HEK293 (cell line): ENCODE data around the gene TTLL4.

Experiments used
- KLF1 ChIP-seq: fragments of 450-650 bp; formaldehyde crosslinking; IDR thresholded peaks from 2 replicates; pipeline ENCODE4 v1.5.1; 2016; ENCODE audit warnings: missing biosample characterization, missing genetic modification characterization
- KLF10 ChIP-seq: fragments of 450-650 bp; IDR thresholded peaks from 2 replicates; pipeline ENCODE4 v1.5.1; 2018; ENCODE audit warnings: missing biosample characterization, mild to moderate bottlenecking, missing genetic modification characterization
- KLF9 ChIP-seq: fragments of 450-650 bp; formaldehyde crosslinking; IDR thresholded peaks from 2 replicates; pipeline ENCODE4 v1.5.1; 2016; ENCODE audit warnings: missing biosample characterization, missing genetic modification characterization, low read depth
- MEIS1 ChIP-seq: sonication (generic); formaldehyde crosslinking; IDR thresholded peaks from 2 replicates; pipeline ENCODE4 v1.8.1; 2022; ENCODE audit warnings: missing genetic modification reagents, mild to moderate bottlenecking, borderline replicate concordance
- MZF1 ChIP-seq: fragments of 450-650 bp; formaldehyde crosslinking; IDR thresholded peaks from 2 replicates; pipeline ENCODE4 v1.5.1; 2017; ENCODE audit warnings: missing biosample characterization, missing genetic modification characterization, borderline replicate concordance
- PRDM1 ChIP-seq: fragments of 450-650 bp; formaldehyde crosslinking; IDR thresholded peaks from 2 replicates; pipeline ENCODE4; 2016; ENCODE audit warnings: missing biosample characterization, missing genetic modification characterization
- SETDB1 ChIP-seq: IDR thresholded peaks from one replicate; pipeline ENCODE4 v1.6.1; 2017; ENCODE audit warnings: mild to moderate bottlenecking, low read length, moderate library complexity, mixed read lengths; ENCODE audit not compliant: insufficient read length
- ZNF146 ChIP-seq: fragments of 450-650 bp; formaldehyde crosslinking; IDR thresholded peaks from 2 replicates; pipeline ENCODE4 v1.5.1; 2016; ENCODE audit warnings: missing biosample characterization, missing genetic modification characterization
- ZNF174 ChIP-seq: fragments of 450-650 bp; formaldehyde crosslinking; IDR thresholded peaks from 2 replicates; pipeline ENCODE4 v1.5.0; 2017; ENCODE audit warnings: missing biosample characterization, mild to moderate bottlenecking, missing genetic modification characterization
- ZNF37A ChIP-seq: fragments of 450-650 bp; IDR thresholded peaks from 2 replicates; pipeline ENCODE4 v1.5.1; 2018; ENCODE audit warnings: missing biosample characterization, missing genetic modification characterization
- TF ChIP-seq, protein P1 (sequence below): fragments of 450-650 bp; formaldehyde crosslinking; conservative IDR thresholded peaks from 2 replicates; pipeline ENCODE4 v1.5.1; 2016; ENCODE audit warnings: low read depth, missing biosample characterization, missing genetic modification characterization
- TF ChIP-seq, protein P2 (sequence below): fragments of 450-650 bp; formaldehyde crosslinking; IDR thresholded peaks from 2 replicates; pipeline ENCODE4 v1.5.1; 2016; ENCODE audit warnings: missing biosample characterization, missing genetic modification characterization
- TF ChIP-seq, protein P3 (sequence below): fragments of 450-650 bp; formaldehyde crosslinking; IDR thresholded peaks from 2 replicates; pipeline ENCODE4 v1.5.1; 2016; ENCODE audit warnings: missing biosample characterization, missing genetic modification characterization
- TF ChIP-seq, protein P4 (sequence below): fragments of 450-650 bp; formaldehyde crosslinking; IDR thresholded peaks from 2 replicates; pipeline ENCODE4 v1.5.1; 2016; ENCODE audit warnings: missing biosample characterization, missing genetic modification characterization
- TF ChIP-seq, protein P5 (sequence below): fragments of 450-650 bp; formaldehyde crosslinking; IDR thresholded peaks from 2 replicates; pipeline ENCODE4 v1.5.1; 2016; ENCODE audit warnings: missing biosample characterization, missing genetic modification characterization
- TF ChIP-seq, protein P6 (sequence below): sonication (generic); formaldehyde crosslinking; IDR thresholded peaks from 2 replicates; pipeline ENCODE4 v1.8.1; 2022; ENCODE audit warnings: mild to moderate bottlenecking, moderate library complexity, missing genetic modification reagents

Gene TTLL4

DNA sequence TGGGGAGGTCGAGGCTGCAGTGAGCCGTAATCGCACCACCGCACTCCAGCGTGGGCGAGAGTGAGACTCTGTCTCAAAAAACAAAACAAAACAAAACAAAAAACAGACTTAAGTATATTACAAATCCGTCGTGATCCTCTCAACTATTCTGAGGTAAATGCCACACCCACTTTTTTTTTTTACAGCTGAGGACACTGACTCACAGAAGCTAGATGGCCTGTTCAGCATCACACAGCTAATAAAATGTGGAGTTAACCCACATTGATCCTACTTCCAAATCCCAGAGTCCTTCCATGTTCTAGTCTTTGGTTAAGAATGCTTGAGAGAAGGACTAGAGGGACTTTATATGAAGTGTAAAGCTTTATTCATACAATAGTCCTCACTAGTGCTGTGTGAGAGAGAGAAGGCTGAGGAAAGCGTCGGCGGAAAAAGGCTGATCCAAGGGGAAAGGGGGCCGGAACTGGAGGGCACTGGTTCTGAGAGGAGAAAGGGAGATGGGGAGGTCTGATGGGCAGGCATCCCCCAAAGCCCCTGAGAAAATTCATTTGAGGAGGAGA, 39.5 kb upstream of the TTLL4 start (continued):
- TF ChIP-seq, protein P1, sequence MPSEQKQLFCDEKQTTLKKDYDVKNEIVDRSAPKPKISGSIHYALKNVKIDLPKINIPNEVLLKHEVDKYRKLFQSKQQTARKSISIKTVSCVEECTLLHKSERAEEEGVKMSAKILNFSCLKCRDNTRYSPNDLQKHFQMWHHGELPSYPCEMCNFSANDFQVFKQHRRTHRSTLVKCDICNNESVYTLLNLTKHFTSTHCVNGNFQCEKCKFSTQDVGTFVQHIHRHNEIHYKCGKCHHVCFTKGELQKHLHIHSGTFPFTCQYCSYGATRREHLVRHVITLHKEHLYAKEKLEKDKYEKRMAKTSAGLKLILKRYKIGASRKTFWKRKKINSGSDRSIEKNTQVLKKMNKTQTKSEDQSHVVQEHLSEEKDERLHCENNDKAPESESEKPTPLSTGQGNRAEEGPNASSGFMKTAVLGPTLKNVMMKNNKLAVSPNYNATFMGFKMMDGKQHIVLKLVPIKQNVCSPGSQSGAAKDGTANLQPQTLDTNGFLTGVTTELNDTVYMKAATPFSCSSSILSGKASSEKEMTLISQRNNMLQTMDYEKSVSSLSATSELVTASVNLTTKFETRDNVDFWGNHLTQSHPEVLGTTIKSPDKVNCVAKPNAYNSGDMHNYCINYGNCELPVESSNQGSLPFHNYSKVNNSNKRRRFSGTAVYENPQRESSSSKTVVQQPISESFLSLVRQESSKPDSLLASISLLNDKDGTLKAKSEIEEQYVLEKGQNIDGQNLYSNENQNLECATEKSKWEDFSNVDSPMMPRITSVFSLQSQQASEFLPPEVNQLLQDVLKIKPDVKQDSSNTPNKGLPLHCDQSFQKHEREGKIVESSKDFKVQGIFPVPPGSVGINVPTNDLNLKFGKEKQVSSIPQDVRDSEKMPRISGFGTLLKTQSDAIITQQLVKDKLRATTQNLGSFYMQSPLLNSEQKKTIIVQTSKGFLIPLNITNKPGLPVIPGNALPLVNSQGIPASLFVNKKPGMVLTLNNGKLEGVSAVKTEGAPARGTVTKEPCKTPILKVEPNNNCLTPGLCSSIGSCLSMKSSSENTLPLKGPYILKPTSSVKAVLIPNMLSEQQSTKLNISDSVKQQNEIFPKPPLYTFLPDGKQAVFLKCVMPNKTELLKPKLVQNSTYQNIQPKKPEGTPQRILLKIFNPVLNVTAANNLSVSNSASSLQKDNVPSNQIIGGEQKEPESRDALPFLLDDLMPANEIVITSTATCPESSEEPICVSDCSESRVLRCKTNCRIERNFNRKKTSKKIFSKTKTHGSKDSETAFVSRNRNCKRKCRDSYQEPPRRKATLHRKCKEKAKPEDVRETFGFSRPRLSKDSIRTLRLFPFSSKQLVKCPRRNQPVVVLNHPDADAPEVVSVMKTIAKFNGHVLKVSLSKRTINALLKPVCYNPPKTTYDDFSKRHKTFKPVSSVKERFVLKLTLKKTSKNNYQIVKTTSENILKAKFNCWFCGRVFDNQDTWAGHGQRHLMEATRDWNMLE (tag by site-specific recombination) = no peak
- TF ChIP-seq, protein P2, sequence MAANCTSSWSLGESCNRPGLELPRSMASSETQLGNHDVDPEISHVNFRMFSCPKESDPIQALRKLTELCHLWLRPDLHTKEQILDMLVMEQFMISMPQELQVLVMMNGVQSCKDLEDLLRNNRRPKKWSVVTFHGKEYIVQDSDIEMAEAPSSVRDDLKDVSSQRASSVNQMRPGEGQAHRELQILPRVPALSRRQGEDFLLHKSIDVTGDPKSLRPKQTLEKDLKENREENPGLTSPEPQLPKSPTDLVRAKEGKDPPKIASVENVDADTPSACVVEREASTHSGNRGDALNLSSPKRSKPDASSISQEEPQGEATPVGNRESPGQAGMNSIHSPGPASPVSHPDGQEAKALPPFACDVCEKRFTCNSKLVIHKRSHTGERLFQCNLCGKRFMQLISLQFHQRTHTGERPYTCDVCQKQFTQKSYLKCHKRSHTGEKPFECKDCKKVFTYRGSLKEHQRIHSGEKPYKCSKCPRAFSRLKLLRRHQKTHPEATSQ (tag by site-specific recombination) = no peak
- TF ChIP-seq MEIS1 = no peak
- TF ChIP-seq, protein P3, sequence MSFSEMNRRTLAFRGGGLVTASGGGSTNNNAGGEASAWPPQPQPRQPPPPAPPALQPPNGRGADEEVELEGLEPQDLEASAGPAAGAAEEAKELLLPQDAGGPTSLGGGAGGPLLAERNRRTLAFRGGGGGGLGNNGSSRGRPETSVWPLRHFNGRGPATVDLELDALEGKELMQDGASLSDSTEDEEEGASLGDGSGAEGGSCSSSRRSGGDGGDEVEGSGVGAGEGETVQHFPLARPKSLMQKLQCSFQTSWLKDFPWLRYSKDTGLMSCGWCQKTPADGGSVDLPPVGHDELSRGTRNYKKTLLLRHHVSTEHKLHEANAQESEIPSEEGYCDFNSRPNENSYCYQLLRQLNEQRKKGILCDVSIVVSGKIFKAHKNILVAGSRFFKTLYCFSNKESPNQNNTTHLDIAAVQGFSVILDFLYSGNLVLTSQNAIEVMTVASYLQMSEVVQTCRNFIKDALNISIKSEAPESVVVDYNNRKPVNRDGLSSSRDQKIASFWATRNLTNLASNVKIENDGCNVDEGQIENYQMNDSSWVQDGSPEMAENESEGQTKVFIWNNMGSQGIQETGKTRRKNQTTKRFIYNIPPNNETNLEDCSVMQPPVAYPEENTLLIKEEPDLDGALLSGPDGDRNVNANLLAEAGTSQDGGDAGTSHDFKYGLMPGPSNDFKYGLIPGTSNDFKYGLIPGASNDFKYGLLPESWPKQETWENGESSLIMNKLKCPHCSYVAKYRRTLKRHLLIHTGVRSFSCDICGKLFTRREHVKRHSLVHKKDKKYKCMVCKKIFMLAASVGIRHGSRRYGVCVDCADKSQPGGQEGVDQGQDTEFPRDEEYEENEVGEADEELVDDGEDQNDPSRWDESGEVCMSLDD = no peak
- no peak for TF ChIP-seq MZF1 (tag by site-specific recombination)
- TF ChIP-seq KLF9 (tag by site-specific recombination) = peak; percentile 63
- TF ChIP-seq, protein P4, sequence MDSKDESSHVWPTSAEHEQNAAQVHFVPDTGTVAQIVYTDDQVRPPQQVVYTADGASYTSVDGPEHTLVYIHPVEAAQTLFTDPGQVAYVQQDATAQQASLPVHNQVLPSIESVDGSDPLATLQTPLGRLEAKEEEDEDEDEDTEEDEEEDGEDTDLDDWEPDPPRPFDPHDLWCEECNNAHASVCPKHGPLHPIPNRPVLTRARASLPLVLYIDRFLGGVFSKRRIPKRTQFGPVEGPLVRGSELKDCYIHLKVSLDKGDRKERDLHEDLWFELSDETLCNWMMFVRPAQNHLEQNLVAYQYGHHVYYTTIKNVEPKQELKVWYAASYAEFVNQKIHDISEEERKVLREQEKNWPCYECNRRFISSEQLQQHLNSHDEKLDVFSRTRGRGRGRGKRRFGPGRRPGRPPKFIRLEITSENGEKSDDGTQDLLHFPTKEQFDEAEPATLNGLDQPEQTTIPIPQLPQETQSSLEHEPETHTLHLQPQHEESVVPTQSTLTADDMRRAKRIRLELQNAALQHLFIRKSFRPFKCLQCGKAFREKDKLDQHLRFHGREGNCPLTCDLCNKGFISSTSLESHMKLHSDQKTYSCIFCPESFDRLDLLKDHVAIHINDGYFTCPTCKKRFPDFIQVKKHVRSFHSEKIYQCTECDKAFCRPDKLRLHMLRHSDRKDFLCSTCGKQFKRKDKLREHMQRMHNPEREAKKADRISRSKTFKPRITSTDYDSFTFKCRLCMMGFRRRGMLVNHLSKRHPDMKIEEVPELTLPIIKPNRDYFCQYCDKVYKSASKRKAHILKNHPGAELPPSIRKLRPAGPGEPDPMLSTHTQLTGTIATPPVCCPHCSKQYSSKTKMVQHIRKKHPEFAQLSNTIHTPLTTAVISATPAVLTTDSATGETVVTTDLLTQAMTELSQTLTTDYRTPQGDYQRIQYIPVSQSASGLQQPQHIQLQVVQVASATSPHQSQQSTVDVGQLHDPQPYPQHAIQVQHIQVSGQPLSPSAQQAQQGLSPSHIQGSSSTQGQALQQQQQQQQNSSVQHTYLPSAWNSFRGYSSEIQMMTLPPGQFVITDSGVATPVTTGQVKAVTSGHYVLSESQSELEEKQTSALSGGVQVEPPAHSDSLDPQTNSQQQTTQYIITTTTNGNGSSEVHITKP (tag by site-specific recombination) = no peak
- no peak for TF ChIP-seq ZNF146 (tag by site-specific recombination)
- no peak for TF ChIP-seq SETDB1
- TF ChIP-seq KLF10 (tag by site-specific recombination) = peak; percentile 50; the same call in 1 of the 2 replicates
- no peak for TF ChIP-seq ZNF174 (tag by site-specific recombination)
- TF ChIP-seq, protein P5, sequence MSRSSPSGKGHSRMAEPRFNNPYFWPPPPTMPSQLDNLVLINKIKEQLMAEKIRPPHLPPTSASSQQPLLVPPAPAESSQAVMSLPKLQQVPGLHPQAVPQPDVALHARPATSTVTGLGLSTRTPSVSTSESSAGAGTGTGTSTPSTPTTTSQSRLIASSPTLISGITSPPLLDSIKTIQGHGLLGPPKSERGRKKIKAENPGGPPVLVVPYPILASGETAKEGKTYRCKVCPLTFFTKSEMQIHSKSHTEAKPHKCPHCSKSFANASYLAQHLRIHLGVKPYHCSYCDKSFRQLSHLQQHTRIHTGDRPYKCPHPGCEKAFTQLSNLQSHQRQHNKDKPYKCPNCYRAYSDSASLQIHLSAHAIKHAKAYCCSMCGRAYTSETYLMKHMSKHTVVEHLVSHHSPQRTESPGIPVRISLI (tag by site-specific recombination) = 0 out of 2 replicates have a peak, but pooled peaks have one; percentile 25
- TF ChIP-seq PRDM1 (tag by site-specific recombination) = peak; percentile 67; the same call in 1 of the 2 replicates
- no peak for TF ChIP-seq KLF1 (tag by site-specific recombination)
- TF ChIP-seq, protein P6, sequence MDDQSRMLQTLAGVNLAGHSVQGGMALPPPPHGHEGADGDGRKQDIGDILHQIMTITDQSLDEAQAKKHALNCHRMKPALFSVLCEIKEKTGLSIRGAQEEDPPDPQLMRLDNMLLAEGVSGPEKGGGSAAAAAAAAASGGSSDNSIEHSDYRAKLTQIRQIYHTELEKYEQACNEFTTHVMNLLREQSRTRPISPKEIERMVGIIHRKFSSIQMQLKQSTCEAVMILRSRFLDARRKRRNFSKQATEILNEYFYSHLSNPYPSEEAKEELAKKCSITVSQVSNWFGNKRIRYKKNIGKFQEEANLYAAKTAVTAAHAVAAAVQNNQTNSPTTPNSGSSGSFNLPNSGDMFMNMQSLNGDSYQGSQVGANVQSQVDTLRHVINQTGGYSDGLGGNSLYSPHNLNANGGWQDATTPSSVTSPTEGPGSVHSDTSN (CRISPR knock-in tag) = no peak
- TF ChIP-seq ZNF37A = no peak
- TF ChIP-seq, all 188 proteins: peak for 4
